Loucy (cell line): ENCODE results near the gene ARHGEF16.

Experiments
- H2AFZ ChIP-seq: fragments of 200-600 bp; sonication (generic); 2 replicates; pipeline ENCODE4 v1.6.0; 2016; ENCODE audit warnings: antibody characterized with exemption, mild to moderate bottlenecking, low read length, moderate library complexity
- H3F3A ChIP-seq: fragments of 200-600 bp; 2 replicates; pipeline ENCODE4 v1.6.0; 2016; ENCODE audit warnings: antibody characterized with exemption, low read depth, mild to moderate bottlenecking
- H3K27me3 ChIP-seq: fragments of 200-600 bp; sonication (generic); 2 replicates; pipeline ENCODE4 v1.6.1; 2014; ENCODE audit warnings: low read length, mild to moderate bottlenecking; ENCODE audit not compliant: insufficient read depth, poor library complexity, severe bottlenecking
- H3K36me3 ChIP-seq: fragments of 200-600 bp; sonication (generic); 2 replicates; pipeline ENCODE4 v1.6.1; 2016; ENCODE audit warnings: low read length; ENCODE audit not compliant: insufficient read depth
- H3K4me1 ChIP-seq: fragments of 200-600 bp; sonication (generic); 2 replicates; pipeline ENCODE4 v1.5.1; 2014; ENCODE audit warnings: low read length, mild to moderate bottlenecking; ENCODE audit not compliant: insufficient read depth, poor library complexity, severe bottlenecking
- H3K4me2 ChIP-seq: fragments of 200-600 bp; sonication (generic); 2 replicates; pipeline ENCODE4 v1.6.0; 2014; ENCODE audit warnings: antibody characterized with exemption, low read length, low read depth, mild to moderate bottlenecking; ENCODE audit not compliant: poor library complexity, severe bottlenecking
- H3K4me3 ChIP-seq: fragments of 200-600 bp; sonication (generic); 2 replicates; pipeline ENCODE4 v1.5.1; 2014; ENCODE audit warnings: low read length, mild to moderate bottlenecking, mixed read lengths; ENCODE audit not compliant: poor library complexity, severe bottlenecking
- H3K79me2 ChIP-seq: fragments of 200-600 bp; sonication (generic); 2 replicates; pipeline ENCODE4 v1.6.1; 2014; ENCODE audit warnings: low read length; ENCODE audit not compliant: insufficient read depth
- H3K9ac ChIP-seq: fragments of 200-600 bp; sonication (generic); 2 replicates; pipeline ENCODE4 v1.6.0; 2014; ENCODE audit warnings: mild to moderate bottlenecking, low read depth, low read length, moderate library complexity; ENCODE audit not compliant: poor library complexity, severe bottlenecking
- H3K9me2 ChIP-seq: fragments of 200-600 bp; sonication (generic); replicated peaks from 2 replicates; pipeline ENCODE4 v1.6.1; 2016; ENCODE audit warnings: low read depth, low read length, mixed read lengths
- H3K9me3 ChIP-seq: fragments of 200-600 bp; sonication (generic); 2 replicates; pipeline ENCODE4 v1.6.1; 2014; ENCODE audit warnings: mild to moderate bottlenecking, antibody characterized with exemption, low read length, low read depth; ENCODE audit not compliant: insufficient read depth
- H4K20me1 ChIP-seq: fragments of 200-600 bp; sonication (generic); 2 replicates; pipeline ENCODE4 v1.6.0; 2014; ENCODE audit warnings: antibody characterized with exemption, low read length, mild to moderate bottlenecking; ENCODE audit not compliant: insufficient read depth, poor library complexity, severe bottlenecking
- EZH2phosphoT487 ChIP-seq: fragments of 200-600 bp; IDR thresholded peaks from 2 replicates; pipeline ENCODE4 v1.6.1; 2018; ENCODE audit warnings: antibody characterized with exemption, mild to moderate bottlenecking, moderate library complexity, borderline replicate concordance
- TF ChIP-seq, protein P1 (sequence below): fragments of 200-600 bp; sonication (generic); conservative IDR thresholded peaks from 2 replicates; pipeline ENCODE4 v1.5.1; 2014; ENCODE audit warnings: mild to moderate bottlenecking, antibody characterized with exemption, low read length

Gene ARHGEF16

DNA sequence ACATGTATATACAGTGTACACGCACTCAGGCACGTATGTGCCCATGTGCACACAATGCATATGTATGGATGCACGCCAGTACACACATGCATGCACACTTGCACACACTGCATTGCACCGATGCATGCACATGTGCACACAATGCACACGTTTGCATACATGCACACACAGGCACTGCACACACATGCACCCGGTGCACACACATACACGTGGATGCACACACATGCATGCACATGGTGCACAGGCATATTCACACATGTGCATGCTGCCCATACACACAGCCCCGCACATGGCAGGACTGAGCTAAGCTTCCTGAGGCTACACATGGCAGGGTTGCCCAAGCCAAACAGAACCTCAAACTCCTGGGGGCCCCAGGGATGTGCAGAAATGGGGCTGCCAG lies 19.6 kb downstream of the ARHGEF16 start:
- H3F3A ChIP-seq = no peaks in the 10 kb centered on the region
- no peak overlapping the region for H3K9ac ChIP-seq
- H3K4me2 ChIP-seq = no peak overlapping the region
- no peaks in the 10 kb centered on the region for H3K9me3 ChIP-seq
- no peaks in the 10 kb centered on the region for H3K9me2 ChIP-seq
- H3K4me1 ChIP-seq = no peaks in the 10 kb centered on the region
- no peaks in the 10 kb centered on the region for H3K79me2 ChIP-seq
- TF ChIP-seq, protein P1, sequence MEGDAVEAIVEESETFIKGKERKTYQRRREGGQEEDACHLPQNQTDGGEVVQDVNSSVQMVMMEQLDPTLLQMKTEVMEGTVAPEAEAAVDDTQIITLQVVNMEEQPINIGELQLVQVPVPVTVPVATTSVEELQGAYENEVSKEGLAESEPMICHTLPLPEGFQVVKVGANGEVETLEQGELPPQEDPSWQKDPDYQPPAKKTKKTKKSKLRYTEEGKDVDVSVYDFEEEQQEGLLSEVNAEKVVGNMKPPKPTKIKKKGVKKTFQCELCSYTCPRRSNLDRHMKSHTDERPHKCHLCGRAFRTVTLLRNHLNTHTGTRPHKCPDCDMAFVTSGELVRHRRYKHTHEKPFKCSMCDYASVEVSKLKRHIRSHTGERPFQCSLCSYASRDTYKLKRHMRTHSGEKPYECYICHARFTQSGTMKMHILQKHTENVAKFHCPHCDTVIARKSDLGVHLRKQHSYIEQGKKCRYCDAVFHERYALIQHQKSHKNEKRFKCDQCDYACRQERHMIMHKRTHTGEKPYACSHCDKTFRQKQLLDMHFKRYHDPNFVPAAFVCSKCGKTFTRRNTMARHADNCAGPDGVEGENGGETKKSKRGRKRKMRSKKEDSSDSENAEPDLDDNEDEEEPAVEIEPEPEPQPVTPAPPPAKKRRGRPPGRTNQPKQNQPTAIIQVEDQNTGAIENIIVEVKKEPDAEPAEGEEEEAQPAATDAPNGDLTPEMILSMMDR = no peak
- no peak for TF ChIP-seq EZH2phosphoT487
- H4K20me1 ChIP-seq = no peaks in the 10 kb centered on the region
- no peaks in the 10 kb centered on the region for H3K36me3 ChIP-seq
- no peaks in the 10 kb centered on the region for H3K27me3 ChIP-seq
- no peak overlapping the region for H2AFZ ChIP-seq
- H3K4me3 ChIP-seq = no peak overlapping the region

DNA sequence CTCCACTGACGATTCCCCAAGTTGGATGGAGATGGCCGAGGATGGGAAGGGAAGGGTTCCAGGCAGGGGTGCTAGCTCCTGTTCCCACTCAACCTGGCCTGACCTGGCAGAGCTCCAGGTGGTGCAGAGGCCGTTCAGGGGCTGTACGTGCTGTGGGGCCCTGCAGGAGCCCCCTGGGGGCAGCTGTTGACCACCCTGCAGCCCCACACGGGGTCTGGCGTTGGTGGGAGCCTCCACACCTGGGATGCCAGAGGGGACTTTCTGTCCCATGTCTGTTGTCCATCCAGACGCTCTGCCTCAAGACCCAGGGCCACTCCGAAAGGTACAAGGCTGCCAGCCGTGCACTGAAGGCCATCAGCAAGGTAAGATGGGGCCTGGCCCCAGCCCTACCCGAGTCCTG lies 20.0 kb downstream of the ARHGEF16 start:
- no peaks in the 10 kb centered on the region for H3K9me3 ChIP-seq
- H3K4me3 ChIP-seq = no peak overlapping the region
- no peak for TF ChIP-seq EZH2phosphoT487
- TF ChIP-seq, protein P1 = no peak
- no peaks in the 10 kb centered on the region for H3K9me2 ChIP-seq
- no peak overlapping the region for H2AFZ ChIP-seq
- H3K36me3 ChIP-seq = no peaks in the 10 kb centered on the region
- H3K27me3 ChIP-seq = no peaks in the 10 kb centered on the region
- no peak overlapping the region for H3K9ac ChIP-seq
- H3K4me2 ChIP-seq = no peak overlapping the region
- H3K4me1 ChIP-seq = no peaks in the 10 kb centered on the region
- no peaks in the 10 kb centered on the region for H4K20me1 ChIP-seq
- H3K79me2 ChIP-seq = no peaks in the 10 kb centered on the region
- H3F3A ChIP-seq = no peaks in the 10 kb centered on the region

DNA sequence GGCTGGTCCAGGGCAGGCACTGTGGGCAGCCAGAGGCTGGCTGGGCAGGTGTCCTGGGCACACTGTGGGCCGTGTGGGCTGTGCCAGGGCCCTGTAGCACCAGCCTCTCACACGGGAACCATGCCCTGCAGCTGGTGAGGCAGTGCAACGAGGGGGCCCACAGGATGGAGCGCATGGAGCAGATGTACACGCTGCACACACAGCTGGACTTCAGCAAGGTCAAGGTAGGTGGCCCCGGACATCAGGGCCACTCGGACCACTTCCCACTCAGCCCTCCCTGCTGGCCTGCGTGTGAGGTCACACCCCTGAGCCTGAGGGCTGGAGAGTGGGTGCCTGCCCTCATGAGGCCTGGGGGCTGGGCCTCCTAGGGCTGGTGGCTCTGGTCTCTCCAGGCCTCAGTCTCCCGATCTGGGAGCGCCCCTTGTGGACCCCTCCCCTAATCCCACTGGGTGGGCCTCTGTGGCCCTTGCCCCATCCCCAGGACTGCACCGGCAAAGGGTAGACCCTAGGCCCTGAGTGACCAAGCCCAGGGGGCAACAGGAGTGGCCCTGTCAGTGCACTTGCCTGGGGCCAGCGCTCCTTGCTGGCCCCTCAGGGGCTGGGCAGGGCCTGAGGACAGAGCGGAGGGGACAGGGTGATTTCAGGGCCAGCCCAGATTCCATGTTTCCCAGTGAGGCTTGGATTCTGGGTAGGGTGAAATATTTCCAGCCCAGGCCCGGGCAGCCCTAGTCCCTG lies 21.5 kb downstream of the ARHGEF16 start:
- TF ChIP-seq, protein P1 = no peak
- TF ChIP-seq EZH2phosphoT487 = no peak
- no peaks in the 10 kb centered on the region for H3K9me3 ChIP-seq
- H4K20me1 ChIP-seq = no peaks in the 10 kb centered on the region
- H3K4me1 ChIP-seq = no peaks in the 10 kb centered on the region
- H3K36me3 ChIP-seq = no peaks in the 10 kb centered on the region
- no peaks in the 10 kb centered on the region for H3F3A ChIP-seq
- H3K9me2 ChIP-seq = no peaks in the 10 kb centered on the region
- no peak overlapping the region for H3K4me2 ChIP-seq
- no peak overlapping the region for H3K9ac ChIP-seq
- H3K27me3 ChIP-seq = no peaks in the 10 kb centered on the region
- H3K4me3 ChIP-seq = no peak overlapping the region
- no peaks in the 10 kb centered on the region for H3K79me2 ChIP-seq
- no peak overlapping the region for H2AFZ ChIP-seq
